ENCODE measurements around the gene SPRYD4.
"Not testable (repeated sequence)": the region's sequence is repeated elsewhere in the genome, so short reads cannot be mapped to it uniquely, and the experiment has no call there.

The SPRYD4 gene

DNA sequence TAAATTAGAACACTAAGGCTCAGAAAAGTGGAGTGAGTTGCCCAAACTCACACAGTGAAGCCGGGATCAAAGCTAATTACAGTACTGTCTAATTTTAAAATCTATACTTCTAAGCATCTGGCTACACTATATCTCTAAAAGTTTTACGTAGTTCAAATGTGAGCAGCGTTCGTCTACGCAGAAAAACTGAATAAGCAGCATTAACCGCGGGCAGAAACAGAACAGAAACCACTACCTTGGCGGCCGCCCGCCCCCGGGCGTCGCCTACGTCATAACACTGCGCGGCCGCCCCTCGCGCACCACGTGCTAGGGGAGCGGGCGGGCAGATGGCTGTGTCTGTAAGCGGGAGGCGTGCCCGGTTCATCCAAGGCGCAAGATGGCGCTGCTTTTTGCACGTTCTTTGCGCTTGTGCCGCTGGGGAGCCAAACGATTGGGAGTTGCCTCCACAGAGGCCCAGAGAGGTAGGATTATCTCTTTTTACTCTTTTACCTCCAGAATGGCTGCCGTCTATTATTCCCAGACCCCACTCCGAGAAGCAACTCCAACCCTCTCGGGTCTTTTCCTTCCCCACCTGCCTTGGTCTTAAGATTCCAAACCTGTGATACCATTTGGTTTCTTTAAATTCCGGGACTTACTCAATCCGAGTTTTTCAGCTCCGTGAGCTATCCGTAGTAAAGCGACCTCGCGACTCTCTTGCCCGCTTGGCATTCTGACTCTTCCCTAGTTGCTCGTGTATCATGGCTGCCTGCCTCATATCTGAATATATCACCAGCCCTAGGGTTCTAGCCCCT is at the start of gene SPRYD4:
TSS of gene SPRYD4 (plus strand) at position 363 of the 791 bp plus-strand sequence. CDS start at position 377, 14 bp downstream.
- peak; percentile 93 for DNase-seq (ENCODE audit: low spot score)

DNA sequence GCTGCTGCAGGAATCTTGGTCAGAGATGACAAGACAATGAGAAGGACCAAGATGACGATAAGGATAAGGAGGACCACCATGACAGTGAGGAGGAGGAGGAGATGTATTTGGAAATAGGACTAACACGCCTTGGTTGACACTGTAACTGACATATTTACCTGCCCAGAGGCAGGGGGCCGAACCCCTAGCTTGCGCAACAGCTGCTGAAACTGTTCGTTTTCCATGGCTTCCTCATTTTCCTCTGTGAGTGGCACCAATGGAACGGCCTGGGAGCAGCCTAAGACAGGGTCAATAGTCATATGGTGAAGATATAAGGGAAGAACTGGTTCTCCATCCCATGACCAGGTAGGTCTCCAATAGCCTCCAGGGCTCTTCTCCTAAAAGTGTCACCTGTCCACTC is 48.0 kb upstream of the SPRYD4 start:
- no peak for DNase-seq (ENCODE audit: low spot score)

DNA sequence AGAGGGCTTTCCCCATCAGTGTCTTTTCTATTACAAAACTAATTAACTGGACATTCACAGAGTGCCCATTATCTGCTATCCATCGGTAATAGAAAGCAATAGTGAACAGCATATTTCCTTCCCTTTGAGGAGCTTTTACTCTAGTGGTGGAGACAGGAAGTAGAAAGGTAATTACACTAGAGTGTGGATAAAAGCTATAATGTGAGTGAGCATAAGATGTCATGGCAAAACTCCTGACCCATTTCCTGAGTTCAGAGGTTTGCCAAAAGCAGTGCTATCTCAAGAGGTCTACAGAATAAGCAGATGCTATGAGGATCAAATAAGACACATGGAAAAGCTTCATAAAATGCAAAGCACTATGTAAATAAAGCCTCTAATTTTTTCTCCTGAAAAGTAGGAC is 43.2 kb upstream of the SPRYD4 start:
- no peak for DNase-seq (ENCODE audit: low spot score)

DNA sequence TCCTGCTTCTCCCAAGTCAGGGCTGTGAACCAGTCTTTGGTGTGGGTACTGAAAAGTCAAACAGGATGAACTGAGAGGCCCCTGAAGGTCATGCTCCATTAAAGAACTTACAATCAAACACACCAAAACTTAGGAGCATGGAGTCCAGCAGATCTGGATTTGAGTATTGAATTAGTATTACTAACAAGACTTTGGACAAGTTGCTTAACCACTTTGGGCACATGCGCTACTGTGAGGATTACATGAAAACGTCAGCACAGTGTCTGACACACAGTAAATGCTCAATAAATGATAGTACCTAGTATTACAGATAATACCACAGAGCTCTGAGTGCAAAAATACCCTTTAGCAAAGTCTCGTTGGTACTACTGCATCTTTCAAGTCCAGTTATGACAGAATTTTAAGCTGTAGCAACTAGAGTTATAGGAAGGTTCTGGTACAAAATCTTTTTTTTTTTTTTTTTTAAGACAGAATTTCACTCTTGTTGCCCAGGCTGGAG is 42.4 kb upstream of the SPRYD4 start:
- DNase-seq (ENCODE audit: low spot score), result no peak

DNA sequence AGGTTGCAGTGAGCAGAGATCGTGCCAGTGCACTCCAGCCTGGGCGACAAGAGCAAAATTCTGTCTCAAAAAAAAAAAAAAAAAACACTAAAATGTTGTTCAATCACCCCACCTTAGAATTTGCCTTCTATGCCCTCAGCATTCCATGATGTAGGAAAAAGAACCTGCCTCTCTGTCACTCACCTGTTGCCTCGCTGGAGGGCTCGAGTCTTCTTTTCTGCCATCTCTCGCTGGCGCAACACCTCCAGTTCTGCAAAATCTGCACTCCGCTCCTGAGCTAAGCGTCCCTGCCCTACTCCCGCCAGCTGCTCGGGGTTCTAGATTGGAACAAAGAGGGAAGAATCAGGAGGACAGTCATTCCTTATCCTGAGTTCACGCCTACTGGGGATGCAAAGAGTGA is 37.1 kb upstream of the SPRYD4 start:
- DNase-seq (ENCODE audit: low spot score), result no peak

DNA sequence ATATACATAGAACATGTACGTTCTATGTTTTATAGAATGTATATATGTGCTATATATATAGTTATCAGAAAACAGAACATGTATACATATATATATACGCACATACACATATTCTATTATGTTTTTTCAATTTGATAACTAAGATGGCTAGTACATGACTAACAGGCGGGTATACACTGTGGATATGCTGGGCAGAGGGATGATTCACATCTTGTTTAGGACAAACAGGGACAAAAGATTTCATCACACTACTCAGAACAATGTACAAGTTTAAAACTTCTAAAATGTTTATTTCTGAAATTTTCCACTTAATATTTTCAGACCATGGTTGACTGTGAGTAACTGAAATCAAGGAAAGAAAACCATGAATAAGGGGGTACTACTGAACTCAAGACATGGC is 36.5 kb upstream of the SPRYD4 start:
- DNase-seq (ENCODE audit: low spot score), result no peak

DNA sequence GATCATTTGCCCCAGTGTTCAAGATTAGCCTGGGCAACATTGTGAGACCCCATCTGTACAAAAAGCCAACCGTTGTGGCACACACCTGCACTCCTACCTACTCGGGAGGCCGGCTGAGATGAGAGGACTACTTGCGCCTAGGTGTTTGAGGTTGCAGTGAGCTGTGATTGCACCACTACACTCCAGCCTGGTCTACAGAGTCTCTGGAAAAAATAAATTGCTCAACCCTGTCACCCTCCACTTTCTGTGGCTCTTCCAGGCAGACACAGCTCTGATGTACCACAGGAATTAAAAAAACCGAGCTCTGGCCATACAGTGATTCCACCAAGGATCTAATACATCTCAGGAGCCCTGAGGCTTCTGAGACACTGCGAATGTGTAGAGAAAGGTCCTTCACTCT is 33.5 kb upstream of the SPRYD4 start:
- DNase-seq (ENCODE audit: low spot score), result no peak

DNA sequence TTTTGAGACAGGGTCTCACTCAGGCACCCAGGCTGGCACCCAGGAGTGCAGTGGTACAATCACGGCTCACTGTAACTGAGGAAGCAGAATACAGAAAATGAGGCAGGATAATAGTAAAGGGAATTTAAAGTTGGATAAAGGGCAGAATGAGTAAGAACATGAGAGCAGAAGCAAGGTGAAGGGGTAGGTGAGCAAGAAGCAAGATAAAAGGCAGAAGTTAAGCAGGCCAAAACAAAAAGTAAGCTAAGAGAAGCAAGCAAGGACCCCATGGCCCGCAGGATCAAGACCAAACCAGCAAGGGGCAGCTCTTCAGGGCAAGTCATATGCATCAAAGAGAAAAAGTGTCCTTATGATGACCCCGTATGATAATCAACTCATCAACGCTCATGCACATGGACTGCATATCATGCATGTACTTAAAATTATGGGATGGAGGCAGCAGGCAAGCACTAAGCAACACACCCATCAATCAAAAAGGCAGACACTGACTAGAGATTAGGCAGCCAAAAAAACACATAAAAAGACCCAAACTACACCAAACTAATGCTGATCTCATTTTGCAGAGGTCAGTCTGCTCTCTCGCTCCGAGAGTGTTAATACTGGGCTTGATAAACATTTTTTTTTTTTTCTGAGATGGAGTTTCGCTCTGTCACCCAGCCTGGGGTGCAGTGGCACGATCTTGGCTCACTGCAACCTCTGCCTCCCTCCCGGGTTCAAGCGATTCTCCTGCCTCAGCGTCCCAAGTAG is 30.8 kb upstream of the SPRYD4 start:
- DNase-seq (ENCODE audit: low spot score), result no peak

DNA sequence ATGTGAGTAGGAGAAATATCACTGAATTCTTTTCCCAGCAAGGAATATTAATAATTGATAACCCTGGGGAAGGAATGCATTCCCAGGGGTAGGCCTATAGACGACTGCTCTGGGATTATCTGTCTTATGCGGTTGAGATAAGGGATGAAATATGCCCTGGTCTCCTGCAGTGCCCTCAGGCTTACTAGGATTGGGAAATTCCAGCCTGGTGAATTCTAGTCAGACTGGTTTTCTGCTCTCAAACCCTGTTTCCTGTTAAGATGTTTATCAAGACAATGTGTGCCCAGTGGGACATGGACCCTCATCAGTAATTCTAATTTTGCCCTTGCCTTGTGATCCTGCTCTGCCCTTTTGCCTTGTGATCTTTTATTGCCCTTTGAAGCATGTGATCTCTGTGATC is 25.2 kb upstream of the SPRYD4 start:
- not testable (repeated sequence) for DNase-seq (ENCODE audit: low spot score)

DNA sequence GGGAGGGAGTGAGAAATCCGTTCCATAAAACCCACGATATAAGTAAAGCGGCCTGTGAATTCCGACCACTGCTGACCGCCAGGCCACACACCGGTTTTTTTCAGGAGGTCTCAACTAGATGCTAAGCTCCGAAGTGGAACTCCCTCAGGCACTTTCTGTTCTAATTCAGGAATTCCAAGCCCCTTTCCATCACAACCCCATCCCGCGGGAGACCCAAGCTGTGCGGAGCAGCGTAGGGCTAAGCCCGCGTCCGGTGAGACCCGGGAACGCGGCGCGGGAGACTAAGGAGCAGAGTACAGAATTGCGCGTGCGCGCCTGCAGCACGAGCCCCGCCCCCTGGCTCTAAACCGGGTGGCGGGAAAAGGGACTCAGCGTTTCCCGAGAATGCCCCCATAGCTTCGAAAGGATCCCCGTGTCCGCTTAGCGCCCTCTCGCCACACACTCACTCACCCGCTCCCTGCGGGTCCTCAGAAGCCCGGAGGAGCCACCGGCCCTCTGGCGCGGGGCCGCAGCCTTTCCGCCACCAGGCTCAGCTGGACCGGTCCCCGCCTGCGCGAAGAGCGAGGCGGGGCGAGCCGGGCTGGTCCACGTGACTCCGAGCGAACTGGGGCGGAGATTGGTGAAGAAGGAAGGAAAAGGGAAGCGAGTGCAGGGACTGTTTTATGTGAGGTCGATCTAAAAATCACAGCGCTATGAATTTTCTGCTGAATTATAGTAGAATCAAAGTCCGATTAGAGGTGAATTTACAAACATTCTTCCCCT is 19.3 kb upstream of the SPRYD4 start, which contains the start of gene TIMELESS:
TSS of gene TIMELESS (minus strand) at position 567 of the 762 bp plus-strand sequence. CDS start 15,256 bp downstream, outside the sequence.
- DNase-seq (ENCODE audit: low spot score), result peak; percentile 89

DNA sequence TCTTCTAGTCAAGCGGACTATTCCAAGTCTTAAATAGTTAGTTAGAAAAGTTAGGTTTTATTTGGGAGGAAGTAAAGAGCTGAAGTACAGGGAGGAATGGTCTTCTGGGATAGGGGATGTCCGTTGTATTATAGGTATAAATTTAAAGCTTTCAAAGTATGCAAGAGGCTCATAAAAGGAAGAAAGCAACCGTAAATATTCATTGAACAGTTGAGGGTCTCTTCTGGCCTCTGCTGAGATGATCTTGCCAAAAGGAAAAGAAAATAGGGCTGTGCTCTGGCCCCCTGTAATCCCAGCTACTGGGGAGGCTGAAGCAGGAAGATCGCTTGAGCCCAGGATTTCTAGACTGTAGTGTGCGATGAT is 18.8 kb upstream of the SPRYD4 start:
- no peak for DNase-seq (ENCODE audit: low spot score)

DNA sequence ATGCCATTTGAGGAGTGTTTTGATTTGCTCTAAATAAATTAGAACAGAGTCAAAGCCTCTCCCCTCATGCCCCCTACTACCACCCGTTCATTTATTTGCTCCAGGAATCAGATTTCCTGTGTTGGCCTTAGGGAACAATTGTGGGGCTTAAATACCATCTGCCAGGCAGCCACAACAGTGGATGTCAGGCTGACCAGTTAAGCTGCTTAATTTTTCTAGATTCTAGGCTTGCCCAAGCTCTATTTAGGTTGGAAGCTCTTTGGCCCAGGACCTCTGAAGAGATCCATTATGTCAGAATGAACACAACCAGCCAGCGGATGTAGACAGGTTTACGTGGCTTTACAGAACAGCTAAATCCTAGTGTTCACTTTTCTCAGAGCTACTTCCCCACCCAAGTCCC is 18.1 kb upstream of the SPRYD4 start:
- no peak for DNase-seq (ENCODE audit: low spot score)

DNA sequence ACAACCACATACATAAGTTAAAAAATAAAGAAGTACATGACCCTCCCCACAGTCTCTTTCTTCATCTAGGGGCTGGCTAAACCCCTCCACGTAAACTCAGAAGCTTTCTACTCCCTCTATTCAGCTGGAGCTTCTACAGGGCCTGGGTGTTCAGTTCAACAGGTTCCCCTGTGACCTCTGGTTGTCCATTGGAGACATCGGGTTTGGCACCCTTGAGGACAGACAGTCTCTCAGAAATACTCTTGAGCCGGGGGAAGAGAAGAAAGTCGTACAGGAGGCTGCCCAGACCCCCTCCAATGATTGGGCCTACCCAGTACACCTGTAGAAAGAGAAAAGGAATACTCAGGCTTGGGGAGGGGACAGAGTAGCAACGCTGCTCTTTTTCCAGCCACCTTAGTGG is 17.2 kb upstream of the SPRYD4 start:
- DNase-seq (ENCODE audit: low spot score), result no peak

DNA sequence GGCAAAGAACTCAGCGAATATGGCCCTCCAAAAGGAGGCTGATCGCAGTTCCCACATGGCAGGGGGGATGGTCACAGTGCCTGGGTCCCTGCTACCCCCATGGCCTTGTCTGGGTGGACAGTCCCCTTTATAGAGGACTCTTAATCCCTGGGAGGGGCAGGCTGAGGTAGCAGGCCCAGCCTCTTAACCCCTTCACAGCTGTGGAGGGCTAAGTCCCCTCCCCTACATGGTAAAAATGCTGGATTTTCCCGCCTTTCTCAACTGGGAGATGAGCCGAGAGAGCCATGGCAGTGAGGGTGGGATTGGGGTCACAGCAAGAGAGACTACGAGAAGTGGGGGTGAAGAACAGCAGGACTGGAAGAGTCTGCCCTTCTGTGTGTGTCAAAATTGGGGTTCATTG is 13.8 kb upstream of the SPRYD4 start, which contains the start of gene MIP:
TSS of gene MIP (minus strand) at position 101 of the 400 bp plus-strand sequence. CDS start at position 57, 44 bp downstream.
- DNase-seq (ENCODE audit: low spot score), result no peak

DNA sequence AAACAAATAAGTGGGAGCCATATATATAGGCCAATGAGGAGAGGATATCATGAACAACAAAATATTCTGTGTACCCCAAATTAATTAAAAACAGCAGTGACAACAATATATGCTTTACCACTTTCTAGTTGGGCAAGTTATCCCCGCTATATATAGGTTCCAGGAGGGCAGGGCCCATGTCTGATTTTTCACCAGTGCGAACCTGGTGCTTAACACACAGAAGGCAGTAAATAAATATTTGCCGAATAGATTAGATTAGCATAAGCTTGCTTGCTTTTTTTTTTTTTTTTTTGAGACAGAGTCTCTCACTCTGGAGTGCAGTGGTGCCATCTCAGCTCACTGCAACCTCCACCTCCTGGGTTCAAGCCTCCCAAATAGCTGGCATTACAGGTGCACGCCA is 10.6 kb upstream of the SPRYD4 start:
- DNase-seq (ENCODE audit: low spot score), result no peak

DNA sequence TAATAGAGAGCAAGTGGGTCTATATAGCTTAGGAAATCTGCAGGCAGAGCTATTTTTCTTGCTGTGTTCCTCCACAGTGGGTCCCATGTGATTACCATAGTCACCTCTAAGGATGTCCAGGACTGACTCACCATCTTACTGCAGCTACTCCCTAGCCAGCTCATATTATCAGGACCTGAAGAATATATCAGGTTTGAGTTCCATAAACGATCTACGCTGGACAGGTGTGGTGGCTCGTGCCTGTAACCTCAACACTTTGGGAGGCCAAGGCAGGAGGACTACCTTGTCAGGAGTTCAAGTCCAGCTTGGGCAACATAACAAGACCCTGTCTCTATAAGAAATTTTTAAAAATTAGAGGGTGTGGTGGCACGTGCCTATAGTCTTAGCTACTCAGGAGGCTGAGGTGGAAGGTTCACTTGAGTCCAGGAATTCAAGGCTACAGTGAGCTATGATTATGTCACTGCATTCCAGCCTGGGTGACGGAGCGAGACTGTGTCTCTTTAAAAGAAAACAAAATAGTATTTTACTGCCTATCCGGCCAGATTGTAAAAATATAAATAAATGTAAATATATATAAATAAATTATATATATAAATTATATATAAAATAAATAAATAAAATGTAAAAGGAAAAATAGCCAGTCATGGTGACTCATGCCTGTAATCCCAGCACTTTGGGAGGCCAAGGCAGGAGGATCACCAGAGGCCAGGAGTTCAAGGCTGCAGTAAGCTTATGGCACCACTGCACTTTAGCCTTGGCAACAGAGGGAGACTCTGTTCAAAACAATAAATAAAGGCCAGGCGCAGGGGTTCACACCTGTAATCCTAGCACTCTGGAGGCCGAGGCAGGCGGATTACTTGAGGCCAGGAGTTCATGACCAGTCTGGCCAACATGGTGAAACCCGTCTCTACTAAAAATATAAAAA is 6.9 kb upstream of the SPRYD4 start:
- DNase-seq (ENCODE audit: low spot score), result peak; percentile 90

DNA sequence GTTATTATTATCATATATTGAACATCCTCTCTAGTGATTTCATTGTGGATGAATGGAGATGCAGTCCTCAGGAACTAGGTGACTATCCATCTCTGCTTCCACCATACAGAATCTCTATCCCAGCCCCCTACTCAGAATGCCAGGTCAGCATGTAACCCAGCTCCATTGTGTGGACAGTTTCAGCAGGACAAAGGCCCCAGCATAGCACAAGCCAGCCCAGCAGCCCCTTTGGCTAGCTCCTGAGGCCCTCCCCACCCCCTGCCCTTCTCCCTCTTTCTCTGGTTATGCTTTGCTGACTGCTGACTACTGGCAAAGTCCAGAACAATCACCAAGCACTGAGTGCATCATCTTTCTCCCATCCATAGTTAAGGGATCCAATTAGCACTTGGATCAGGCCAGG is 5.8 kb upstream of the SPRYD4 start:
- DNase-seq (ENCODE audit: low spot score), result no peak

DNA sequence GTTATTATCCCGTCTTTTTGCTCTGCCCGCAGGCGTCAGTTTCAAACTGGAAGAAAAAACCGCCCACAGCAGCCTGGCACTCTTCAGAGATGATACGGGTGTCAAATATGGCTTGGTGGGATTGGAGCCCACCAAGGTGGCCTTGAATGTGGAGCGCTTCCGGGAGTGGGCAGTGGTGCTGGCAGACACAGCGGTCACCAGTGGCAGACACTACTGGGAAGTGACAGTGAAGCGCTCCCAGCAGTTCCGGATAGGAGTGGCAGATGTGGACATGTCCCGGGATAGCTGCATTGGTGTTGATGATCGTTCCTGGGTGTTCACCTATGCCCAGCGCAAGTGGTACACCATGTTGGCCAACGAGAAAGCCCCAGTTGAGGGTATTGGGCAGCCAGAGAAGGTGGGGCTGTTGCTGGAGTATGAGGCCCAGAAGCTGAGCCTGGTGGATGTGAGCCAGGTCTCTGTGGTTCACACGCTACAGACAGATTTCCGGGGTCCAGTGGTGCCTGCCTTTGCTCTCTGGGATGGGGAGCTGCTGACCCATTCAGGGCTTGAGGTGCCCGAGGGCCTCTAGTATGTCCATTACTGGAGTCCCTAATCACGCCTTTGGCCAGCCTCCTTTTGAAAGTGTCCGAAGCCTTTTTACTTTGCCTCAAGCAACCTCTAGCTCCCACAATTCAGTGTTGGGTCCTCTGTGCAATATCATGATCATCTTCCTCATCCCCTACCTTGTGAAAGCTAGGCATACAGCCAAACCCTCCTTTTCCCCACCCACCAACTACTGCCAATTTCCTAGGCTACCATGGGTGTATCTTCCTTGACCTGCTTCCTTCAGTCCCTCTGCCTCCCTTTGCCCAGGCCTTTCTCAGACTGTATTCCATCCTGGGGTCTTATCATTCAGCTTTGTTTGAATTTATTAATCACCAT is 891 bp downstream of the SPRYD4 start:
- peak; percentile 24 for DNase-seq (ENCODE audit: low spot score)

DNA sequence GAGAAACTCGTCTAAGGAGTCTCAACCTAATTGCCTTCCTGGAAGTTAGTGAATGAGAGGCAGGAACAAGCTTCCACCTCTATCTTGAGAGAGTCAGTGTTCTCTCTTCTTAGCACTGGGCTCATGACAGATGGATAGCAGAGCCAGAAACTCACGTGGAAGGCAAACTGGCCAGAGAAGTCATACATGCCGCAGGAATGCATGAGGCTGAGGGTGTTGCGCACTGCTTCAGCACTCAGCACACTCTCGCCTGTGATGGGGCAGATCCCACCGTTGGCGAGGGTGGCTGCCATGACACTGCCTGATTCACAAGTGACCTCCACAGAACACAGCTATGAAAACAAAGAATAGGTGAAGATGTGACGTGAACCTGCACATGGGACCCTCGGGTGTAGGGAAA is 6.0 kb downstream of the SPRYD4 start:
- no peak for DNase-seq (ENCODE audit: low spot score)

DNA sequence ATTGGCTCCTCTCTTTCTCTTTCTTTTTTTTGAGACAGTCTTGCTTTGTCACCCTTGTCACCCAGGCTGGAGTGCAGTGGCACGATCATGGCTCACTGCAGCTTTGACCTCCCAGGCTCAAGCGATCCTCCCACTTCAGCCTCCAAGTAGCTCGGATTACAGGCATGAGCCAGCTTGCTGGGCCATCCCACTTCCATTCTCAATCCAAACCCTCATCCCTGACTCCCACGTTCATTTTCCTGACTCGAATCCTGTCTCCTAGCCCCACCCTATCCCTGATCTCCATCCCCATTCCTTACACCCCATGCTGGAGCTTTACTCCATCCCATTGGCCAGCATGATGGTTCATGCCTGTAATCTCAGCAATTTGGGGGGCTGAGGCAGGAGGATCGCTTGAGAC is 7.8 kb downstream of the SPRYD4 start:
- DNase-seq (ENCODE audit: low spot score), result no peak

Data from kidney tubule cell (primary cell).